HepG2 (cell line): ENCODE results near the gene ART1. TPM values are rescaled to one million over a fixed set of nuclear protein-coding genes. Genes with fewer than 3 reads are reported as not detected.

Experiments used
- ATAC-seq: fragments of 200-7000 bp; cut with Tn5 transposase; 3 replicates; pipeline ENCODE4 v1.9.1; 2020; ENCODE audit warnings: mild to moderate bottlenecking, moderate library complexity
- BruUV-seq: library from RNA; stranded (reverse); fragments of 400-500 nt; replicated peaks from 2 replicates; lab custom pipeline; 2021; lab: Mats Ljungman, UMichigan
- CTCF ChIA-PET: fragments of 300-600 bp; formaldehyde crosslinking; extraction: SDS; loops from one replicate; lab custom pipeline; 2021; ENCODE audit warnings: low total read pairs, inconsistent platforms, low intra/inter-chr PET ratio; lab: Yijun Ruan, JAX
- POLR2A ChIA-PET: fragments of 350-600 bp; sonication (Branson Sonifier 250); formaldehyde crosslinking; loops from one replicate; lab custom pipeline; 2020; ENCODE audit warnings: antibody characterized with exemption, inconsistent platforms; lab: Yijun Ruan, JAX
- DNase-seq: peaks from one replicate; pipeline ENCODE4 v3.0.0-alpha.2; 2015; ENCODE audit warnings: low spot score
- FAIRE-seq: peaks from 3 replicates; lab custom pipeline; 2011; peaks lifted over from hg19 to GRCh38; lab: Jason Lieb, UNC
- H2AFZ ChIP-seq: one replicate; pipeline ENCODE4 v1.6.1; 2011; ENCODE audit warnings: low read length, inconsistent platforms
- H3K27ac ChIP-seq: fragments of 300-600 bp; 3 replicates; pipeline ENCODE4 v1.8.0; 2011; ENCODE audit warnings: mixed run types, mild to moderate bottlenecking, mixed read lengths, low read length, inconsistent platforms; ENCODE audit not compliant: insufficient read depth; ENCODE audit errors: extremely low read length
- H3K27me3 ChIP-seq, 2 experiments: fragments of 200-600 bp in 1 of 2; 2 replicates in 1 of 2; 3 replicates in 1 of 2; pipeline versions ENCODE4 v1.6.0 to v1.8.0; 2011; ENCODE audit warnings: low read length in 2 of 2, mild to moderate bottlenecking in 2 of 2, moderate library complexity in 2 of 2, inconsistent platforms in 1 of 2; ENCODE audit not compliant: insufficient read depth in 2 of 2, control insufficient read depth in 1 of 2
- H3K36me3 ChIP-seq, 2 experiments: fragments of 200-600 bp in 1 of 2; replicated peaks in 1 of 2; 2 replicates in 1 of 2; 3 replicates in 1 of 2; pipeline versions ENCODE4 v1.5.1 to v1.8.0; 2011; ENCODE audit warnings: low read length in 2 of 2, inconsistent platforms in 1 of 2; ENCODE audit not compliant: insufficient read depth in 2 of 2, control insufficient read depth in 1 of 2
- H3K4me1 ChIP-seq: 2 replicates; pipeline ENCODE4 v1.5.1; 2012; ENCODE audit warnings: low read length, inconsistent platforms; ENCODE audit not compliant: insufficient read depth
- H3K4me2 ChIP-seq: 2 replicates; pipeline ENCODE4 v1.6.0; 2011; ENCODE audit warnings: low read depth, low read length, inconsistent platforms
- H3K4me3 ChIP-seq, 3 experiments: fragments of 200-600 bp in 1 of 3; sonication (generic), shearing (Covaris generic) in 1 of 3; replicated peaks in 1 of 3; 2 replicates each; pipeline ENCODE4 v1.5.1; 2011 to 2016; ENCODE audit warnings: low read length in 3 of 3, inconsistent platforms in 2 of 3, low read depth in 2 of 3, mild to moderate bottlenecking in 2 of 3, control low read depth in 1 of 3, mixed read lengths in 1 of 3; ENCODE audit not compliant: insufficient read depth in 1 of 3
- H3K79me2 ChIP-seq: one replicate; pipeline ENCODE4 v1.6.1; 2011; ENCODE audit warnings: low read length, inconsistent platforms; ENCODE audit not compliant: insufficient read depth
- H3K9ac ChIP-seq: 2 replicates; pipeline ENCODE4 v1.6.0; 2011; ENCODE audit warnings: mild to moderate bottlenecking, low read depth, low read length, inconsistent platforms; ENCODE audit not compliant: insufficient read depth
- H3K9me3 ChIP-seq: 2 replicates; pipeline ENCODE4 v1.5.1; 2012; ENCODE audit warnings: mild to moderate bottlenecking, low read length
- H4K20me1 ChIP-seq: 2 replicates; pipeline ENCODE4 v1.6.0; 2011; ENCODE audit warnings: inconsistent platforms, mild to moderate bottlenecking, low read length, moderate library complexity; ENCODE audit not compliant: insufficient read depth
- BCL3 ChIP-seq: sonication (generic); formaldehyde crosslinking; IDR thresholded peaks from 2 replicates; pipeline ENCODE4 v1.5.1; 2020; ENCODE audit warnings: mild to moderate bottlenecking, missing genetic modification reagents, moderate library complexity
- CBX2 ChIP-seq, 2 experiments: fragments of 200-600 bp in 1 of 2; sonication (generic); formaldehyde crosslinking in 1 of 2; IDR thresholded peaks; 2 replicates each; pipeline versions ENCODE4 v1.7.0 to v1.8.1; 2018 to 2022; ENCODE audit warnings: low read depth in 2 of 2, low read length in 1 of 2, mild to moderate bottlenecking in 1 of 2, missing genetic modification reagents in 1 of 2
- MAFK ChIP-seq, 2 experiments: IDR thresholded peaks in 1 of 2; conservative IDR thresholded peaks in 1 of 2; 2 replicates each; pipeline ENCODE4 v1.6.1; 2011; ENCODE audit warnings: improper control_type of control experiment in 2 of 2, low read length in 2 of 2
- SUZ12 ChIP-seq: fragments of 150-350 bp; IDR thresholded peaks from 2 replicates; pipeline ENCODE4 v1.6.1; 2014; ENCODE audit warnings: low read depth, low read length
- TP53 ChIP-seq: sonication (generic); formaldehyde crosslinking; conservative IDR thresholded peaks from 2 replicates; pipeline ENCODE4 v1.4.0; 2020; ENCODE audit warnings: missing genetic modification reagents
- U2AF1 ChIP-seq: fragments of 200-400 bp; formaldehyde crosslinking; optimal IDR thresholded peaks from 2 replicates; pipeline ENCODE3; 2017; ENCODE audit warnings: mild to moderate bottlenecking, low read depth, low read length
- ZNF468 ChIP-seq: sonication (generic); formaldehyde crosslinking; IDR thresholded peaks from 2 replicates; pipeline ENCODE4 v1.8.0; 2022; ENCODE audit warnings: mild to moderate bottlenecking, moderate library complexity, missing genetic modification reagents
- ZNF816 ChIP-seq: sonication (generic); formaldehyde crosslinking; IDR thresholded peaks from 2 replicates; pipeline ENCODE4 v1.8.0; 2022; ENCODE audit warnings: missing genetic modification reagents, mild to moderate bottlenecking, borderline replicate concordance
- WGBS: methylation state at CpG from one replicate; pipeline ENCODE4 v1.1.6; 2017; ENCODE audit warnings: low lambda C conversion rate; 5-methylcytosine and 5-hydroxymethylcytosine counted together
- in situ Hi-C: cut with HindIII; loops from 2 replicates; pipeline ENCODE4 v1.10.0; 2017; ENCODE audit warnings: low pct_unique_long_range_greater_than_20kb; ENCODE audit not compliant: extremely low pct_ligation_motif_present
- intact Hi-C: fragments of 100-400 bp; cut with micrococcal nuclease; formaldehyde crosslinking; loops from one replicate; pipeline ENCODE4 v1.10.0; 2022; ENCODE audit not compliant: unreplicated experiment
- polyA plus RNA-seq, 8 experiments: library from polyadenylated mRNA; depleted of rRNA in 3 of 8; stranded (reverse) in 7 of 8; unstranded in 1 of 8; fragments of >200 nt; fragmentation: Illumina TruSeq in 4 of 8; extraction: Trizol in 4 of 8; gene quantifications; 2 replicates each; pipeline versions ENCODE4 v1.2.1 to v1.2.3, GENCODE V29; 2011 to 2016; ENCODE audit warnings: low read depth in 4 of 8, missing spikeins in 1 of 8, mixed read lengths in 1 of 8; ENCODE audit not compliant: insufficient read depth in 1 of 8
- total RNA-seq, 5 experiments: library from RNA; depleted of rRNA; stranded (reverse); fragments of >200 nt; fragmentation: Illumina TruSeq; extraction: Trizol; gene quantifications; 2 replicates each; pipeline ENCODE4 v1.2.3, GENCODE V29; 2016; ENCODE audit warnings: low read depth in 1 of 5

The ART1 gene
- total and polyA plus RNA-seq, 2 of the 13 experiments (the other 11 are each of a cell fraction or from before 2014, with no cell fraction given), result not detected

DNA sequence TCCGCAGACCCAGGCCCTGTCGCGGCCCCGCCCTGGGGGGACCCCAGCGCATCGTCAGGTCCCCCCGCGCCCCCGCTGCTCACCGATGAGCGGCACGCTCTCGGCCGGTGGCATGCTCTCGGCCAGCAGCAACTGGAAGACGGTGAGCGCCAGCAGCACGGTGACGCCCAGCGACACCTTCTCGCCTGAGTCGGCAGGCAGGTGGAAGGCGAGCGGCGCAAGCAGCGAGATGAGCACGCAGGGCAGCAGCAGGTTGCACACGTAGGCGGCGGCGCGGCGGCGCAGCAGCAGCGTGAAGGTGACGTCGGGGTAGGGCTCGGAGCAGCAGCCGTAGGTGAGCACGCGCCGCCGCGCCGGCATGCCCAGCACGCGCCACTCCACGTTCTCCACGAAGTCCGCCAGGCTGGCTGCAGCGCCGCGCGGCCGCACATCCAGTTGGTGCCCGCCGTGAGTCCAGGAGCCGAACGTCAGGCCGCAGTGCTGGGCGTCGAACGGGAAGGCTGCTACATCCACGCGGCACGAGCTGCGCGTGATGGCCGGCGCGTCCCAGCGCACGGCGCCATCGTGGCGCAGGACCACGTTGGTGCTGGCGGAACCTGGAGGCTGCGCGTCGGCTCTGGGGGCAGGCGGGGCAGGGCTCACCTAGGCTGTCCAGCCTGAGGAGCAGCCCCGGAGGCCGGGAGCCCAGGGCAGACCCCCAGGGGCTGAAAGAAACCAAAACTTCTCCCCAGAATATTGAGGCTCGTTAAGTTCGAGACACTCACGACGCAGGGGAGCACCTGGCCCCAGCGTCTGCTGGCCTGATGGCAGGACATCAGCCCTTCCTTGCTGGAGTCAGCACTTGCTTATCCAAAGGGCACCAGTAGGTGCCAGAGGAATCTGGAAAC lies 22.5 kb downstream of the ART1 start:
- 99% methylated on average over 86 of the region's 89 CpGs for WGBS
- in situ Hi-C loops (no loop called here), intact Hi-C loops (no loop called here)
- no peaks in the 10 kb centered on the region for H4K20me1 ChIP-seq
- DNase-seq (no peak), FAIRE-seq (no peak), ATAC-seq (no peak)
- no peak overlapping the region for H3K27ac ChIP-seq
- ChIA-PET CTCF (no interaction called here), POLR2A (no interaction called here)
- TF ChIP-seq MAFK (conservative IDR thresholded peaks at IDR 0.05 in 1 of 2, IDR thresholded peaks at IDR 0.05 in 1 of 2; ENCODE audit: low read length in 2 of 2) (no peak), ZNF816 (CRISPR knock-in tag) (no peak), U2AF1 (no peak)
- H3K79me2 ChIP-seq, result no peaks in the 10 kb centered on the region
- H3K9me3 ChIP-seq, result no peaks in the 10 kb centered on the region
- H3K36me3 ChIP-seq, result peaks cover under 1 to 3% of the 10 kb centered on the region in 2 experiments; a peak in 3 of 5 replicates
- H3K27me3 ChIP-seq, result no peaks in the 10 kb centered on the region
- no peak overlapping the region for H3K4me2 ChIP-seq
- no peak overlapping the region for H3K4me3 ChIP-seq
- no peaks in the 10 kb centered on the region for H3K4me1 ChIP-seq
- no peak overlapping the region for H2AFZ ChIP-seq
- BruUV-seq, result no TSS peak
- H3K9ac ChIP-seq, result no peak overlapping the region

- Histone ChIP-seq H3K4me3 (no peak overlapping the region), H3K4me2 (no peak overlapping the region), H3K4me1 (no peaks in the 10 kb centered on the region), H3K79me2 (no peaks in the 10 kb centered on the region), H3K9ac (no peak overlapping the region), H3K9me3 (no peaks in the 10 kb centered on the region), H3K36me3 (peaks cover 3 to 14% of the 10 kb centered on the region in 2 experiments; a peak in 4 of 5 replicates), H4K20me1 (no peaks in the 10 kb centered on the region), H3K27me3 (no peaks in the 10 kb centered on the region), H3K27ac (no peak overlapping the region), H2AFZ (no peak overlapping the region)
- BruUV-seq, result no TSS peak
- ATAC-seq (0 out of 3 replicates have a peak, but pooled peaks have one; percentile 10), FAIRE-seq (no peak), DNase-seq (no peak)
- in situ Hi-C loops, result no loop called here
- ChIA-PET POLR2A (no interaction called here), CTCF (no interaction called here)
- WGBS, result 100% methylated on average over 2 of the region's 7 CpGs
- TF ChIP-seq BCL3 (CRISPR knock-in tag) (no peak), CBX2 (IDR thresholded peaks at IDR 0.05; ENCODE audit: low read depth, low read length) (no peak), CBX2 (CRISPR knock-in tag; IDR thresholded peaks at IDR 0.05; ENCODE audit: low read depth) (no peak), ZNF468 (CRISPR knock-in tag) (no peak), TP53 (CRISPR knock-in tag) (no peak), SUZ12 (no peak)
- intact Hi-C loops, result no loop called here
Measured at GRCh38 chr11:3669128-3669527, 24.2 kb downstream of the ART1 start.
